Endothelial cell of umbilical vein (primary cell): ENCODE data around the gene JCAD.

ENCODE experiments used
- EZH2 ChIP-seq: IDR thresholded peaks from 2 replicates; pipeline ENCODE4 v1.6.1; 2012; ENCODE audit warnings: borderline replicate concordance, low read depth, mild to moderate bottlenecking, moderate library complexity, low read length, inconsistent platforms; ENCODE audit not compliant: severe bottlenecking
- TF ChIP-seq, protein P1 (sequence below), 2 donors: IDR thresholded peaks; 1 replicate in 1 of 2; 2 replicates in 1 of 2; pipeline ENCODE4 v1.5.1; 2011; ENCODE audit warnings: low read length in 2 of 2, mild to moderate bottlenecking in 2 of 2, moderate library complexity in 2 of 2, control low read depth in 1 of 2, inconsistent platforms in 1 of 2, low read depth in 1 of 2; ENCODE audit not compliant: insufficient read depth in 1 of 2; ENCODE audit errors: extremely low read depth in 1 of 2

DNA sequence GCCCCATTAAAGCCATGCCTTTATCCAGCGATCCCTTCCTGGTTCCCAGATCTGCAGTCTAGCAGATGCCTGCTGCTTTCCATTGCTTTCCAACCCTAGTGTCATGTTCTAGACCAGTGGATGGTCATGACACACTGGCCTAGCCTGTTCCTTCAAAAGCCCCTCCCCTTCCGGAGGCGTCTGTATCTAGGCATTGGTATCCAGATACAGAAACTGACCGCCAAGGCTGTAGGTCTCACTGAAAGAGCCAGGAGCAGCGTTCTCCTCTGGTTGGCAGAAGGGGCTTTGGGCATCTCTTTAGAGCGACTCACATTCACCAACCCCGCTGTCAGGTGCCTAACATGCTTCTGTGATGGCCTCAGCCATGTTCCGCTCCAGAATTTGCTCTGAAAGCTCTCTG is 22.6 kb downstream of the JCAD start:
- no peak for TF ChIP-seq EZH2
- TF ChIP-seq, protein P1, sequence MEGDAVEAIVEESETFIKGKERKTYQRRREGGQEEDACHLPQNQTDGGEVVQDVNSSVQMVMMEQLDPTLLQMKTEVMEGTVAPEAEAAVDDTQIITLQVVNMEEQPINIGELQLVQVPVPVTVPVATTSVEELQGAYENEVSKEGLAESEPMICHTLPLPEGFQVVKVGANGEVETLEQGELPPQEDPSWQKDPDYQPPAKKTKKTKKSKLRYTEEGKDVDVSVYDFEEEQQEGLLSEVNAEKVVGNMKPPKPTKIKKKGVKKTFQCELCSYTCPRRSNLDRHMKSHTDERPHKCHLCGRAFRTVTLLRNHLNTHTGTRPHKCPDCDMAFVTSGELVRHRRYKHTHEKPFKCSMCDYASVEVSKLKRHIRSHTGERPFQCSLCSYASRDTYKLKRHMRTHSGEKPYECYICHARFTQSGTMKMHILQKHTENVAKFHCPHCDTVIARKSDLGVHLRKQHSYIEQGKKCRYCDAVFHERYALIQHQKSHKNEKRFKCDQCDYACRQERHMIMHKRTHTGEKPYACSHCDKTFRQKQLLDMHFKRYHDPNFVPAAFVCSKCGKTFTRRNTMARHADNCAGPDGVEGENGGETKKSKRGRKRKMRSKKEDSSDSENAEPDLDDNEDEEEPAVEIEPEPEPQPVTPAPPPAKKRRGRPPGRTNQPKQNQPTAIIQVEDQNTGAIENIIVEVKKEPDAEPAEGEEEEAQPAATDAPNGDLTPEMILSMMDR (IDR thresholded peaks at IDR 0.05; ENCODE audit: extremely low read depth in 1 of 2, insufficient read depth in 1 of 2, low read depth in 1 of 2, low read length in 2 of 2), result no peak
